Cardiac muscle cell (in vitro differentiated cells and primary cell): ENCODE measurements around the gene ZNF487. TPM values are rescaled to one million over a fixed set of nuclear protein-coding genes. Genes with fewer than 3 reads are reported as not detected.
"Not testable (repeated sequence)": the region's sequence is repeated elsewhere in the genome, so short reads cannot be mapped to it uniquely, and the experiment has no call there.

Experiments used
- DNase-seq, 2 donors: peaks; one replicate each; pipeline versions ENCODE4 v3.0.0 to v3.0.0-alpha.2; 2010 to 2017; ENCODE audit warnings: low read depth in 1 of 2, low spot score in 1 of 2
- H3K27ac ChIP-seq: fragments of 200-600 bp; sonication (generic); 2 replicates; pipeline ENCODE4 v1.5.1; 2016
- H3K27me3 ChIP-seq: fragments of 200-600 bp; sonication (generic); 2 replicates; pipeline ENCODE4 v1.6.0; 2016; ENCODE audit warnings: control low read depth
- H3K36me3 ChIP-seq: fragments of 200-600 bp; sonication (generic); 2 replicates; pipeline ENCODE4 v1.5.1; 2016; ENCODE audit warnings: control low read depth
- H3K4me1 ChIP-seq: fragments of 200-600 bp; sonication (generic); 2 replicates; pipeline ENCODE4 v1.8.1; 2017; ENCODE audit warnings: low read depth, mild to moderate bottlenecking, mixed run types
- H3K4me3 ChIP-seq: fragments of 200-600 bp; sonication (generic); 2 replicates; pipeline ENCODE4 v1.5.1; 2016; ENCODE audit warnings: mild to moderate bottlenecking
- H3K9me3 ChIP-seq: fragments of 200-600 bp; sonication (generic); 2 replicates; pipeline ENCODE4 v1.5.1; 2017; ENCODE audit warnings: low read depth, mild to moderate bottlenecking, control low read depth
- CTCF ChIP-seq: IDR thresholded peaks from 2 replicates; pipeline ENCODE4 v1.5.1; 2012; ENCODE audit warnings: low read depth, mild to moderate bottlenecking, low read length
- polyA plus RNA-seq: library from polyadenylated mRNA; unstranded; fragments of >200 nt; fragmentation: Nextera tagmentation; extraction: Ambion mirVana; gene quantifications from 2 replicates; pipeline ENCODE4 v1.2.1, GENCODE V29; 2016
- total RNA-seq: library from RNA; depleted of rRNA; stranded (reverse); fragments of >200 nt; gene quantifications from 2 replicates; pipeline ENCODE4 v1.2.3, GENCODE V29; 2016

The ZNF487 gene
- total and polyA plus RNA-seq, 2 experiments from 2014 or later: 6.0 to 9.0 TPM

GRCh38 chr10:43430926-43431663, 5.8 kb upstream of the ZNF487 start:
- Histone ChIP-seq H3K4me1 (no peaks in the 10 kb centered on the region), H3K9me3 (no peaks in the 10 kb centered on the region), H3K4me3 (no peak overlapping the region), H3K27ac (no peak overlapping the region), H3K27me3 (no peaks in the 10 kb centered on the region), H3K36me3 (no peaks in the 10 kb centered on the region)
- DNase-seq: no peak
- no peak for TF ChIP-seq CTCF

GRCh38 chr10:43437141-43437870, 395 bp downstream of the ZNF487 start:
- no peaks in the 10 kb centered on the region for H3K9me3 ChIP-seq
- H3K4me1 ChIP-seq: no peaks in the 10 kb centered on the region
- no peaks in the 10 kb centered on the region for H3K27me3 ChIP-seq
- peak overlapping the region; percentile 93 for H3K27ac ChIP-seq
- no peak for TF ChIP-seq CTCF
- DNase-seq: peak in 1 of 2 donors; percentile 13
- no peaks in the 10 kb centered on the region for H3K36me3 ChIP-seq
- peak overlapping the region; percentile 52 for H3K4me3 ChIP-seq

GRCh38 chr10:43440463-43441134, 3.7 kb downstream of the ZNF487 start:
- Histone ChIP-seq H3K27me3 (no peaks in the 10 kb centered on the region), H3K4me3 (no peak overlapping the region), H3K9me3 (no peaks in the 10 kb centered on the region), H3K4me1 (no peaks in the 10 kb centered on the region), H3K27ac (no peak overlapping the region), H3K36me3 (no peaks in the 10 kb centered on the region)
- TF ChIP-seq CTCF: no peak
- no peak for DNase-seq

GRCh38 chr10:43444323-43444722, 7.4 kb downstream of the ZNF487 start:
- H3K4me3 ChIP-seq: no peak overlapping the region
- H3K27ac ChIP-seq: no peak overlapping the region
- no peaks in the 10 kb centered on the region for H3K36me3 ChIP-seq
- H3K9me3 ChIP-seq: no peaks in the 10 kb centered on the region
- no peak for DNase-seq
- TF ChIP-seq CTCF: no peak
- H3K4me1 ChIP-seq: no peaks in the 10 kb centered on the region
- H3K27me3 ChIP-seq: no peaks in the 10 kb centered on the region

GRCh38 chr10:43444897-43445466, 8.1 kb downstream of the ZNF487 start:
- Histone ChIP-seq H3K4me3 (no peak overlapping the region), H3K4me1 (no peaks in the 10 kb centered on the region), H3K9me3 (no peaks in the 10 kb centered on the region), H3K36me3 (no peaks in the 10 kb centered on the region), H3K27ac (no peak overlapping the region), H3K27me3 (no peaks in the 10 kb centered on the region)
- DNase-seq: no peak
- no peak for TF ChIP-seq CTCF

- H3K36me3 ChIP-seq, DNase-seq, H3K27me3 ChIP-seq, H3K9me3 ChIP-seq, H3K4me1 ChIP-seq, H3K4me3 ChIP-seq, H3K27ac ChIP-seq: not testable (repeated sequence)
Observed at GRCh38 chr10:43446219-43447017, 9.5 kb downstream of the ZNF487 start.
